ENCODE measurements around the gene MUC7. TPM values are rescaled to one million over a fixed set of nuclear protein-coding genes. Genes with fewer than 3 reads are reported as not detected.

Gene MUC7
- total RNA-seq, 1 experiment from 2014 or later = not detected

- intact Hi-C loops (cut with micrococcal nuclease; ENCODE audit: unreplicated experiment) = no loop called here
- H3K4me1 ChIP-seq = no peaks in the 10 kb centered on the region
- no peaks in the 10 kb centered on the region for H3K9me3 ChIP-seq
- ChIA-PET POLR2A (no interaction called here), CTCF (no interaction called here)
- Mint-ChIP-seq H3K27ac (ENCODE audit: unreplicated experiment) (no peak overlapping the region), H3K36me3 (ENCODE audit: insufficient read depth, unreplicated experiment) (no peaks in the 10 kb centered on the region), H3K9me3 (ENCODE audit: unreplicated experiment) (no peaks in the 10 kb centered on the region), H3K4me3 (ENCODE audit: unreplicated experiment) (no peak overlapping the region), H3K4me1 (ENCODE audit: low read depth, unreplicated experiment) (no peaks in the 10 kb centered on the region), H3K27me3 (ENCODE audit: insufficient read depth, unreplicated experiment) (peaks cover 3% of the 10 kb centered on the region)
- BruUV-seq (replicated peaks) = no TSS peak
- no peaks in the 10 kb centered on the region for H3K36me3 ChIP-seq (ENCODE audit: control insufficient read depth, insufficient read depth, low read length)
- TF ChIP-seq, protein P1, sequence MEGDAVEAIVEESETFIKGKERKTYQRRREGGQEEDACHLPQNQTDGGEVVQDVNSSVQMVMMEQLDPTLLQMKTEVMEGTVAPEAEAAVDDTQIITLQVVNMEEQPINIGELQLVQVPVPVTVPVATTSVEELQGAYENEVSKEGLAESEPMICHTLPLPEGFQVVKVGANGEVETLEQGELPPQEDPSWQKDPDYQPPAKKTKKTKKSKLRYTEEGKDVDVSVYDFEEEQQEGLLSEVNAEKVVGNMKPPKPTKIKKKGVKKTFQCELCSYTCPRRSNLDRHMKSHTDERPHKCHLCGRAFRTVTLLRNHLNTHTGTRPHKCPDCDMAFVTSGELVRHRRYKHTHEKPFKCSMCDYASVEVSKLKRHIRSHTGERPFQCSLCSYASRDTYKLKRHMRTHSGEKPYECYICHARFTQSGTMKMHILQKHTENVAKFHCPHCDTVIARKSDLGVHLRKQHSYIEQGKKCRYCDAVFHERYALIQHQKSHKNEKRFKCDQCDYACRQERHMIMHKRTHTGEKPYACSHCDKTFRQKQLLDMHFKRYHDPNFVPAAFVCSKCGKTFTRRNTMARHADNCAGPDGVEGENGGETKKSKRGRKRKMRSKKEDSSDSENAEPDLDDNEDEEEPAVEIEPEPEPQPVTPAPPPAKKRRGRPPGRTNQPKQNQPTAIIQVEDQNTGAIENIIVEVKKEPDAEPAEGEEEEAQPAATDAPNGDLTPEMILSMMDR (IDR thresholded peaks at IDR 0.05; ENCODE audit: insufficient read depth in 1 of 2, low read depth in 1 of 2, low read length in 1 of 2, severe bottlenecking in 1 of 2, unreplicated experiment in 1 of 2) = no peak
- no peak for DNase-seq
- no peaks in the 10 kb centered on the region for H3K27me3 ChIP-seq (replicated peaks; ENCODE audit: control insufficient read depth, insufficient read depth, low read length)
- no peak overlapping the region for H3K4me3 ChIP-seq (ENCODE audit: low read depth, low read length)
Measured at GRCh38 chr4:70449220-70449619, 22.8 kb upstream of the MUC7 start.

DNA sequence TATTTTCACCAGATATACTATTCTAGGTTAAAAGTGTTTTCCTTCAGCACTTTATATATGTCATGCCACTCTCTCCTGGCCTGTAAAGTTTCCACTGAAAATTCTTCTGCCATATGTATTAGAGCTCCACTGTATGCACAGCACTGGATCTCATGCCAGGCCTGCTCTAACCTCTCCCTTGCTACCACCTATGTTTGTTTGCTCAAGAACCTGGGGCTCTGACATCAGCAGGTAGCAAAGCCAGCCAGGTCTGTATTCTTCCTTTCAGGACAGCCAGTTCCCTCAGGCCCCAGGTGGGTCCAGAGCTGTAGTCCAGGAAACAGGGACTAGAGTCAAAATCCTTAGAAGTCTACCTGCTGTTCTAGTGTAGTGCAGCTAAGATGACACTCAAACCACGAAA, 19.1 kb upstream of the MUC7 start:
- Mint-ChIP-seq H3K36me3 (ENCODE audit: insufficient read depth, unreplicated experiment) (no peaks in the 10 kb centered on the region), H3K4me1 (ENCODE audit: low read depth, unreplicated experiment) (no peaks in the 10 kb centered on the region), H3K27me3 (ENCODE audit: insufficient read depth, unreplicated experiment) (peaks cover 6% of the 10 kb centered on the region), H3K4me3 (ENCODE audit: unreplicated experiment) (no peak overlapping the region), H3K27ac (ENCODE audit: unreplicated experiment) (no peak overlapping the region), H3K9me3 (ENCODE audit: unreplicated experiment) (no peaks in the 10 kb centered on the region)
- ChIA-PET CTCF (no interaction called here), POLR2A (no interaction called here)
- Histone ChIP-seq H3K4me1 (no peaks in the 10 kb centered on the region), H3K9me3 (no peaks in the 10 kb centered on the region), H3K4me3 (ENCODE audit: low read depth, low read length) (no peak overlapping the region), H3K27me3 (replicated peaks; ENCODE audit: control insufficient read depth, insufficient read depth, low read length) (no peaks in the 10 kb centered on the region), H3K36me3 (ENCODE audit: control insufficient read depth, insufficient read depth, low read length) (no peaks in the 10 kb centered on the region)
- intact Hi-C loops (cut with micrococcal nuclease; ENCODE audit: unreplicated experiment) = no loop called here
- TF ChIP-seq, protein P1 (IDR thresholded peaks at IDR 0.05; ENCODE audit: insufficient read depth in 1 of 2, low read depth in 1 of 2, low read length in 1 of 2, severe bottlenecking in 1 of 2, unreplicated experiment in 1 of 2) = no peak
- no peak for DNase-seq
- BruUV-seq (replicated peaks) = no TSS peak

GRCh38 chr4:70463335-70463734, 8.7 kb upstream of the MUC7 start:
- DNase-seq = no peak
- Histone ChIP-seq H3K4me1 (no peaks in the 10 kb centered on the region), H3K9me3 (no peaks in the 10 kb centered on the region), H3K27me3 (replicated peaks; ENCODE audit: control insufficient read depth, insufficient read depth, low read length) (no peaks in the 10 kb centered on the region), H3K4me3 (ENCODE audit: low read depth, low read length) (no peak overlapping the region), H3K36me3 (ENCODE audit: control insufficient read depth, insufficient read depth, low read length) (no peaks in the 10 kb centered on the region)
- intact Hi-C loops (cut with micrococcal nuclease; ENCODE audit: unreplicated experiment) = no loop called here
- ChIA-PET POLR2A (no interaction called here), CTCF (no interaction called here)
- H3K36me3 Mint-ChIP-seq (ENCODE audit: insufficient read depth, unreplicated experiment) = no peaks in the 10 kb centered on the region
- no peak overlapping the region for H3K4me3 Mint-ChIP-seq (ENCODE audit: unreplicated experiment)
- no TSS peak for BruUV-seq (replicated peaks)
- peaks cover 7% of the 10 kb centered on the region for H3K9me3 Mint-ChIP-seq (ENCODE audit: unreplicated experiment)
- TF ChIP-seq, protein P1 (IDR thresholded peaks at IDR 0.05; ENCODE audit: insufficient read depth in 1 of 2, low read depth in 1 of 2, low read length in 1 of 2, severe bottlenecking in 1 of 2, unreplicated experiment in 1 of 2) = no peak
- H3K27me3 Mint-ChIP-seq (ENCODE audit: insufficient read depth, unreplicated experiment) = peaks cover 2% of the 10 kb centered on the region
- H3K4me1 Mint-ChIP-seq (ENCODE audit: low read depth, unreplicated experiment) = no peaks in the 10 kb centered on the region
- no peak overlapping the region for H3K27ac Mint-ChIP-seq (ENCODE audit: unreplicated experiment)

Measured in Caco-2 (cell line).